PC-3 (cell line): ENCODE measurements around the gene GRK6.

Source experiments
- CTCF ChIP-seq: fragments of 300-600 bp; sonication (generic); conservative IDR thresholded peaks from 2 replicates; pipeline ENCODE4 v1.5.1; 2017; ENCODE audit warnings: antibody characterized with exemption, low read depth, mild to moderate bottlenecking, low read length
- EZH2 ChIP-seq: fragments of 300-600 bp; sonication (generic); IDR thresholded peaks from one replicate; pipeline ENCODE4 v1.6.1; 2017; ENCODE audit warnings: antibody characterized with exemption, mild to moderate bottlenecking, low read length; ENCODE audit not compliant: unreplicated experiment
- EZH2phosphoT487 ChIP-seq: fragments of 300-600 bp; sonication (generic); IDR thresholded peaks from 2 replicates; pipeline ENCODE4 v1.6.1; 2018; ENCODE audit warnings: mild to moderate bottlenecking, antibody characterized with exemption, low read length, borderline replicate concordance

DNA sequence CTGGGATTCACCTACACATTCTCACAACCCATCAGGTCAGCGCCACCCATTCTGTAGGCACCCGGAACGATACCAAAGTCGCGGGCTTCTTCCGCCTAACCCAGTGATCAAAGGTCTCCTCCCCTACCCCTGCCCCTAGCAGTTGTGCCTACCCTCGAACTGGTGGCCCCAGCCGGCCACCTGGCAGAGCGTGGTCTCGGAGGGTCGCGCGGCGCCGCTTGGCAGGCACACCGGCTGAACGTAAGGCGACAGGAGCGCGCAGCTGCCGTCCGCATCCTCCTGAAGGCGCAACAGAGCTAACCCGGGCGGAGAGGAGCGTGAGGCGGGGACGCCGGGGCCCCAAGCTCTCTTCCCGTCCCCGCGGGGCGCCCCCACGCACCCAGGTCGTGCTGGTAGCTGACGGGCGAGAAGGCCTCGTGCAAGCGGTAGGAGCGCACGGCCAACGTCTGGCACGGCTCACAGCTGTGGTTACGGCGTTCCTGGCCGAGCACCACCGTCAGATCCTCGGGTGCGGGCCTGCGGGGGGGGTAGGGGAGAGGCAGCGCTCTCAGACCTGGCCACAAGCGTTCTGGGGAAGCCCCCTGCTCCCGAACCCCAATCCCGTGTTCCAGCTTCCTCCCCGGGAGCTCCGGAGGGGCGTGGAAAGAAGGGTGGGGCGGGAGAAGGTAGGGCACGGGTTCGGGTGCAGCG is 23.2 kb upstream of the GRK6 start:
- TF ChIP-seq CTCF: no peak
- TF ChIP-seq EZH2: no peak
- TF ChIP-seq EZH2phosphoT487: no peak
